Measurements from ENCODE around the gene RGCC. TPM values are rescaled to one million over a fixed set of nuclear protein-coding genes. Genes with fewer than 3 reads are reported as not detected.

The RGCC gene, protein sequence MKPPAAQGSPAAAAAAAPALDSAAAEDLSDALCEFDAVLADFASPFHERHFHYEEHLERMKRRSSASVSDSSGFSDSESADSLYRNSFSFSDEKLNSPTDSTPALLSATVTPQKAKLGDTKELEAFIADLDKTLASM
- total RNA-seq (10 to 100 TPM in 2 of 6 donors, 1 to 10 TPM in 4; 3.2 to 15.3 (median 6.5) TPM), polyA plus RNA-seq (10 to 100 TPM in 1 of 2 donors, 1 to 10 TPM in 1; 7.0 to 22.9 TPM)

DNA sequence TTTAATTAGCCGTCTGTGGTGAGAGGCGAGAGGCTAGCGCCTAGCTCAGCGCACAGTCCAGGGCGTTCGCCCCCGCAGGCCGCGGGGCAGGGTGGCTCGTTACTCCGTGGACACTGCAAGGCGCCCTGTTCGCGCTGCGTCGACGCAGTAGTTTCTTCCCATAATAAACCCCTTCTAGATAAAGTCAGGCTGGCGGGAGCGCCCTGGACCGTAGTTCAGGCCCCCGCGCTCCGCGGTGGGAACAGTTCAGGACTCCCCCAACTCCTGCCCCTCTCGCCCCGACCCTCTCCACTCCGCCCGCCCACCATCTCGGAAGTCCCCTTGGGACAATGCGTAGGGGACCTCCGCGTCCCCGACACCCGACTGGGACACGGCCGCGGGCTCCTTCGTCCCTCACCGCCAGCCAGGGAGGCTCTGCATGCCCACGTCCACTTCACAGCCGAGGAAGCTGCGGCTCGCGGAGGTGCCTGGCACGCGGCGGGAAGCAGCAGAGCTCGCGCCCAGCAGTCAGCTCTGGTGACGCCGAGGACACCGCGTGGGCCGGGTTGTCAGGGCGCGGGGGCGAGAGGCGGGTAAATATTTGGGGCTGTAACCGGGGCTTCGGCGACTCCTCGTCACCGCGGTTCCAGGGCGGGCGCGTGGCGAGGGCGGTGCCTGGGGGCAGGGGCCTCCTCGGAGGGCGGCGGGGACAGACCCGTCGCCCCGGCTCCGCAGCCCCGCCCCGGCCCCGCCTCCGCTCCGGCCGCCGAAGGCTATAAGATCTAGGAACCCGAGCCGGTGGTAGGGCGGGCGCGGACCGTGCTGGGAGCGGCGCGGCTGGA lies at the start of gene RGCC:
Gene RGCC (plus strand): TSS at position 783 of the 821 bp plus-strand sequence. CDS start 158 bp downstream, outside the sequence.
- no peak within 1 kb of the TSS for H3K27ac ChIP-seq
- FAIRE-seq: no peak
- WGBS, 2 donors: 5 to 6% methylated on average over 77 to 92 of the region's 92 CpGs

DNA sequence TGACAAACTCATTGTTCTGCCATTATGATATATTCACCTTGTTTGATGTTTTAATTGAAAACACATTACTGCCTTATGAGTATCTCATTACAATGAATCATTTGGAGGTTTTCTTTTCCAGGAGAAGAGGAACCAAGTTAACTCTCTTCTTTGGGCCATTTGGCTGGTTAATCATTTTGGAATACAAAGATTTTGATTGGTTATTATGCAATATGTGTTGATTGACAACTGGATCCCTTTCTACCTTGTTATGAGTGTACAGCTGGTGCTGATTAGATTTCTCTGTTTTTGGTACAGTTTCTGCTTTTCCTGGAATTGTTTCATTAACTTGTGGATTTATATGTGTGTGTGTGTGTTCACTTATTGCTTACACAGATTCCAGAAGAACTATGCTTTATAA lies 49.2 kb upstream of the RGCC start:
- H3K27ac ChIP-seq: no peak overlapping the region
- ATAC-seq (no peak), FAIRE-seq (no peak), DNase-seq (no peak)
- H3K36me3 ChIP-seq: no peaks in the 10 kb centered on the region
- no peak overlapping the region for H3K4me3 ChIP-seq
- intact Hi-C loops (cut with DNase I): no loop called here
- TF ChIP-seq, protein P1, sequence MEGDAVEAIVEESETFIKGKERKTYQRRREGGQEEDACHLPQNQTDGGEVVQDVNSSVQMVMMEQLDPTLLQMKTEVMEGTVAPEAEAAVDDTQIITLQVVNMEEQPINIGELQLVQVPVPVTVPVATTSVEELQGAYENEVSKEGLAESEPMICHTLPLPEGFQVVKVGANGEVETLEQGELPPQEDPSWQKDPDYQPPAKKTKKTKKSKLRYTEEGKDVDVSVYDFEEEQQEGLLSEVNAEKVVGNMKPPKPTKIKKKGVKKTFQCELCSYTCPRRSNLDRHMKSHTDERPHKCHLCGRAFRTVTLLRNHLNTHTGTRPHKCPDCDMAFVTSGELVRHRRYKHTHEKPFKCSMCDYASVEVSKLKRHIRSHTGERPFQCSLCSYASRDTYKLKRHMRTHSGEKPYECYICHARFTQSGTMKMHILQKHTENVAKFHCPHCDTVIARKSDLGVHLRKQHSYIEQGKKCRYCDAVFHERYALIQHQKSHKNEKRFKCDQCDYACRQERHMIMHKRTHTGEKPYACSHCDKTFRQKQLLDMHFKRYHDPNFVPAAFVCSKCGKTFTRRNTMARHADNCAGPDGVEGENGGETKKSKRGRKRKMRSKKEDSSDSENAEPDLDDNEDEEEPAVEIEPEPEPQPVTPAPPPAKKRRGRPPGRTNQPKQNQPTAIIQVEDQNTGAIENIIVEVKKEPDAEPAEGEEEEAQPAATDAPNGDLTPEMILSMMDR (IDR thresholded peaks at IDR 0.05): no peak
- H3K4me1 ChIP-seq: no peaks in the 10 kb centered on the region
- no peaks in the 10 kb centered on the region for H3K9me3 ChIP-seq
- no peaks in the 10 kb centered on the region for H3K27me3 ChIP-seq

More for the DNA sequence above, at the start of gene RGCC:
- intact Hi-C loops (cut with DNase I): no loop called here
- DNase-seq (peak; percentile 55 to 87 (median 75)), ATAC-seq (peak; percentile 81 to 90 (median 84))
- H3K36me3 ChIP-seq: no peaks in the 10 kb centered on the region
- H3K4me3 ChIP-seq: peak within 1 kb of the TSS; percentile 43 to 63 (median 50)
- H3K27me3 ChIP-seq: peaks cover 0 to 6% (median 0%) of the 10 kb centered on the region in 4 donors
- H3K9me3 ChIP-seq: no peaks in the 10 kb centered on the region
- H3K4me1 ChIP-seq: no peaks in the 10 kb centered on the region
- TF ChIP-seq, protein P1 (IDR thresholded peaks at IDR 0.05): no peak

DNA sequence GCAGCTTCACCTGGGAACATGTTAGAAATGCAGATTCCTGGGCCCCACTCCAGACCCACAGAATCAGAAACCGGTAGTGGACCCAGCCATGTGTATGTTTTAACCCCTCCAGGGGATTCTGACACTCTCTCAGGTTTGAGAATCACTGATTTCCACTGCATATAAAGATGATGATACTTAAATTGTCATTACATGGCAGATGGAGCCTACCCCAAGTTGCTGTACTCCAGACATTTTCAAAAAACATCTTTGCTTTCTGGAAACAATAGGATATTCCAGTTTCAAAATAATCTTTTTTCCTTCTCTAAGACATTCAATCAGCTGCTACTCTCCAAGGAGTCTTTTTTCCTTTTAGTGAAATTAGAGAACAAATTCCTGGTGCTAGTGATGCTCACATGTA lies 48.6 kb upstream of the RGCC start:
- ATAC-seq: no peak
- WGBS, 2 donors: 32 to 38% methylated on average over 1 of the region's 1 CpG
- Histone ChIP-seq H3K27me3 (no peaks in the 10 kb centered on the region), H3K9me3 (no peaks in the 10 kb centered on the region), H3K27ac (no peak overlapping the region), H3K4me1 (no peaks in the 10 kb centered on the region), H3K4me3 (no peak overlapping the region), H3K36me3 (no peaks in the 10 kb centered on the region)
- TF ChIP-seq, protein P1 (IDR thresholded peaks at IDR 0.05): no peak
- intact Hi-C loops (cut with DNase I): no loop called here
- no peak for DNase-seq
- no peak for FAIRE-seq

DNA sequence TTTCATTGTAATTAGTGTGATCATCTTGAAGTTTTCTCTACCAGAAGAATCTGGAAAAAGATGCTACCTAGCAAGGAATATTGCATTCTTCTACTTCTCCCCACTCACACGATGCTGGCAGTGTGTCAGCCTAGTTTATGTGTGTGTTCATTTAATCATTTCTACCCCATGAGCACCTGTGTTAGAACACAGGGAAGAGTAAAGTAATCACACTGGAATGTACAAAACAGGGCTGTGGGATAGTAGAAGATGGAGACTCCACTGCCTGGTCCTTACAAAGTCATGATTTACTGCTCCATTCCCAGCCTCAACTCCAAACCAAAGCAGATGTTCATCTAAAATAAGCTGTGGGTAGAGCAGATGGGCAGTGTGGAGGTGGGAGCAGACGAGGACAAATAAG lies 47.7 kb upstream of the RGCC start:
- 58 to 64% methylated on average over 2 of the region's 2 CpGs for WGBS, 2 donors
- Histone ChIP-seq H3K4me3 (no peak overlapping the region), H3K36me3 (no peaks in the 10 kb centered on the region), H3K4me1 (no peaks in the 10 kb centered on the region), H3K9me3 (no peaks in the 10 kb centered on the region), H3K27me3 (no peaks in the 10 kb centered on the region), H3K27ac (no peak overlapping the region)
- intact Hi-C loops (cut with DNase I): no loop called here
- no peak for DNase-seq
- no peak for ATAC-seq
- no peak for FAIRE-seq
- TF ChIP-seq, protein P1 (IDR thresholded peaks at IDR 0.05): no peak

DNA sequence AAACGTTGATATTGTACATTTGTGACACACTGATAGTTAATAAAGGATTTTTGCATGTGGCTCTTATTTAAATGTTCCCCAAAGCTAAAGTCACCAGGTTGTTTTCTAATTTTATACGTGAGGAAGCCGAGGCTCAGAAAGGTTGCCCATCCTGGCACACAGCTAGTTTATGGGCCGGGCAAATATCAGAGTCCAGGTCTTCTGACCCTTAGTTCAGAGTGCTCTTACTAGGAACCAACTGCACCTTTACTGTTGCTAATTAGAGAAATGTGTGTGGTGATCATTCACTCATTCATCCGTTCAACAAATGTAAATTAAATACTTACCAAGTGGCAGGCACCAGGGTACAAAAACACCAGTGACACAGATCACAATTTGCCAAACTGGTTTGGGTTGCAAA lies 46.3 kb upstream of the RGCC start:
- Histone ChIP-seq H3K27ac (no peak overlapping the region), H3K36me3 (no peaks in the 10 kb centered on the region), H3K9me3 (no peaks in the 10 kb centered on the region), H3K4me3 (no peak overlapping the region), H3K4me1 (no peaks in the 10 kb centered on the region), H3K27me3 (no peaks in the 10 kb centered on the region)
- TF ChIP-seq, protein P1 (IDR thresholded peaks at IDR 0.05): no peak
- DNase-seq (no peak), FAIRE-seq (no peak), ATAC-seq (no peak)
- 73 to 79% methylated on average over 5 of the region's 5 CpGs for WGBS, 2 donors
- intact Hi-C loops (cut with DNase I): no loop called here
